Psoas muscle (tissue), 8 donors: ENCODE measurements around the gene GPR78. TPM values are rescaled to one million over a fixed set of nuclear protein-coding genes. Genes with fewer than 3 reads are reported as not detected.

Source experiments
- ATAC-seq, 4 donors: fragments of 200-7000 bp; cut with Tn5 transposase; one replicate each; pipeline ENCODE4 v1.9.1; 2020; ENCODE audit warnings: moderate library complexity in 3 of 4, mild to moderate bottlenecking in 2 of 4
- DNase-seq, 2 donors: peaks; one replicate each; pipeline ENCODE4 v3.0.0-alpha.2; 2020
- H3K27ac ChIP-seq: fragments of 200-600 bp; one replicate; pipeline ENCODE4 v1.8.0; 2022
- H3K27me3 ChIP-seq, 3 donors: fragments of 200-600 bp in 1 of 3; one replicate each; pipeline versions ENCODE4 v1.6.1 to v1.8.0; 2013 to 2022; ENCODE audit warnings: low read length in 2 of 3, mild to moderate bottlenecking in 2 of 3, moderate library complexity in 1 of 3; ENCODE audit not compliant: insufficient read depth in 3 of 3
- H3K36me3 ChIP-seq, 2 donors: fragments of 200-600 bp in 1 of 2; one replicate each; pipeline versions ENCODE4 v1.6.1 to v1.8.0; 2013 to 2022; ENCODE audit warnings: low read depth in 1 of 2, mild to moderate bottlenecking in 1 of 2, moderate library complexity in 1 of 2; ENCODE audit not compliant: insufficient read depth in 1 of 2
- H3K4me1 ChIP-seq: fragments of 200-600 bp; one replicate; pipeline ENCODE4 v1.8.0; 2022
- H3K4me3 ChIP-seq: fragments of 200-600 bp; one replicate; pipeline ENCODE4 v1.8.0; 2022; ENCODE audit warnings: mild to moderate bottlenecking
- H3K9me3 ChIP-seq: fragments of 200-600 bp; one replicate; pipeline ENCODE4 v1.8.0; 2022
- CTCF ChIP-seq: fragments of 200-600 bp; IDR thresholded peaks from one replicate; pipeline ENCODE4 v1.8.0; 2022; ENCODE audit warnings: antibody characterized with exemption
- WGBS, 3 donors: extraction: QIAGEN DNeasy Blood & Tissue Kit; methylation state at CpG; one replicate each; pipeline versions ENCODE4 v1.1.6 to v1.1.7; 2013; 5-methylcytosine and 5-hydroxymethylcytosine counted together
- intact Hi-C, 2 donors: fragments of 100-400 bp; cut with DNase I; formaldehyde crosslinking; loops; one replicate each; pipeline versions ENCODE4 v1.11.0 to v1.14.2; 2022
- polyA plus RNA-seq, 3 donors: library from polyadenylated mRNA; stranded (reverse); fragments of 200-250 nt; gene quantifications; one replicate each; pipeline ENCODE4 v1.2.3, GENCODE V29; 2013
- total RNA-seq, 4 donors: library from RNA; stranded (reverse); fragmentation: NEBNext Ultra II Directional in 2 of 4; extraction: Animal tissue kit (Norgen Biotek cat#: 25700) in 2 of 4; gene quantifications; one replicate each; pipeline versions ENCODE4 v1.2.1 to v1.2.4, GENCODE V29; 2021 to 2023
- donor health status: healthy with polysubstance abuse.
- donor health status: DM: no; HTN: no; CAD: no; lungs with moderate emphysema.
- donor health status: Bipolar disorder and iron deficiency.
- donor health status: healthy.
- donor health status: DM: yes; HTN: yes; CAD: no.
- donor health status: DM: no; HTN: no; CAD: no.
- donor health status: DM: no; HTN: no; CAD: no.
- donor health status: DM: yes; HTN: yes; CAD: no.

Gene GPR78
- total and polyA plus RNA-seq, 7 donors = not detected

DNA sequence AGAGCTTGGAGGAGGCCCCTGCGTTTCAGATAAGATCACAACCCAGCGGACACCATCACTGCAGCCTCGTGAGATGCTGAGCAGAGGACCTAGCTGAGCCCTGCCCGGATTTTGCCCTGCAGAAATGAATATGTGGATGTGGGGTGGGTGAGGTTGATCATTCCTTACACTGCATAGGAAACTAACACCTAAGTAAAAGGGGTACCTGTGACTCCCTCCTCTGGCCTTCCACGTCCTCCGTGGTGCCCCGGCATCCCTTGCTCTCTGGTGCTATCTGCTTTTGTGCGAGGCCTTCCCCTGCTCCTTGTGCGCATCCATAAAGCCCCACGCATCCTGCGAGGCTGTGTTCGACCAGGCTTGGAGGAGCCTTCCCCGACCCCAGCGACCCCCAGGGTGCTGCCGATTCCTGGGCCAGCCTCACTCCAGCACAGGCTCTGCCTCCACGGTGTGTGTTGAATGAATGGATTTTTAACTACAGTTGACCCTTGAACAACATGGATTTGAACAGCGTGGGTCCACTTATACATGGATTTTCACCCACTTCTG, 25.6 kb upstream of the GPR78 start:
- no peak for DNase-seq
- no peak for TF ChIP-seq CTCF

DNA sequence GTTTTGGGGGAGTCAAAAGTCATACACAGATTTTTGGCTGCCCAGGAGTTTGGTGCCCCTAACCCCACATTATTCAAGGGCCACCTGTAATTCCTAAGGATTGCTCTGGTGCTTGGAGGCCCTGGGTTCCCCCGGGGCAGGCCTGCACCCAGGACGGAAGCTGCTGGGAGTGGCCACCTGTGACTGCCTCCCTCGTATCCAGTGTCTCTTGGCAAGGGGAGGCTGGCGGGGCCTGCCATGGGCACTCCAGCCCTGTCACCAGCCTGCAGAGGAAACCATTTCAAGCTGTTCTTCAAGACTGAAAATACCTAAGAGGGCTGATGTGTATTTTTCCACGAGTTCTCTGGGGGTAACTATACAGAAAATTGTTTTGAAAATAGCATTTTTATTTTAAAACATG, 24.5 kb upstream of the GPR78 start:
- 64 to 74% (median 71%) methylated on average over 5 of the region's 5 CpGs for WGBS, 3 donors
- Histone ChIP-seq H3K4me1 (no peaks in the 10 kb centered on the region), H3K27ac (no peak overlapping the region), H3K27me3 (peaks cover 0 to 2% (median 0%) of the 10 kb centered on the region in 3 donors), H3K36me3 (no peaks in the 10 kb centered on the region), H3K9me3 (no peaks in the 10 kb centered on the region), H3K4me3 (no peak overlapping the region)
- no peak for TF ChIP-seq CTCF
- DNase-seq (no peak), ATAC-seq (no peak)
- intact Hi-C loops = no loop called here

More for the DNA sequence above, 25.6 kb upstream of the GPR78 start:
- Histone ChIP-seq H3K9me3 (no peaks in the 10 kb centered on the region), H3K36me3 (no peaks in the 10 kb centered on the region), H3K27ac (no peak overlapping the region), H3K27me3 (peaks cover 0 to 2% (median 0%) of the 10 kb centered on the region in 3 donors), H3K4me1 (no peaks in the 10 kb centered on the region), H3K4me3 (no peak overlapping the region)
- ATAC-seq = no peak
- WGBS, 3 donors = 84 to 88% (median 85%) methylated on average over 16 to 17 of the region's 17 CpGs
- intact Hi-C loops = no loop called here

DNA sequence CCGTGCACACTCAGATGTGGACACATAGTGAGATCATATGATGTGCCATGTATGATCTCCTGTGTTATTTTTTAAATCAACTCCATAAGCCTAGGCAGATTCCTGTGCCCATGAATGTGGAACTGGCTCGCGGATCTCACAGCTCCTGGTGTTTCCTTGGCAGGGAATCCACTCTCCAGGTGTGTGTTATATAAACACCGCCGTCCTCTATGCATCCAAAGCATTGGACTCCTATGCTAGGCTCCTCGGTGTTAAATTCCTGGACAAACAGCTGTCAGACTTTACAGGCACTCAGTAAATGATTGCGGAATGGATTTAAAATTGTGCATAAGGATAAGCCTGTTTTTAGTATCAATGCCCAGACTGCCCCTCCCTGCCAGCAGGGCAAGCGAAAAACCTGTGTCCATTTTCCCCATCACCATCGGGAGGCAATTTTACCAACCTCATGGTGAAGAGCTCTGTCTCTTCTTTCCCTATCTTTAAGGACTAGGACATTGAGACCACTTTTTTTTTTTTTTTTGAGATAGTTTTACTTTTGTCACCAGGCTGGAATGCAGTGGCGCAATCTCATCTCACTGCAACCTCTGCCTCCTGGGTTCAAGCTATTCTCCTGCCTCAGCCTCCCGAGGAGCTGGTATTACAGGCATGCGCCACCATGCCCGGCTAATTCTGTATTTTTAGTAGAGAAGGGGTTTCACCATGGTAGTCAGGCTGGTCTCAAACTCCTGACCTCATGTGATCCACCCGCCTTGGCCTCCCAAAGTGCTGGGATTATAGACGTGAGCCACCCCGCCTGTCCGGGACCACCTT, 23.6 kb upstream of the GPR78 start:
- DNase-seq = no peak
- Histone ChIP-seq H3K9me3 (no peaks in the 10 kb centered on the region), H3K4me1 (no peaks in the 10 kb centered on the region), H3K27ac (no peak overlapping the region), H3K36me3 (no peaks in the 10 kb centered on the region), H3K4me3 (no peak overlapping the region), H3K27me3 (peaks cover 0 to 2% (median 0%) of the 10 kb centered on the region in 3 donors)
- TF ChIP-seq CTCF = no peak
- intact Hi-C loops = no loop called here
- 65 to 76% (median 73%) methylated on average over 17 of the region's 17 CpGs for WGBS, 3 donors
- ATAC-seq = no peak

DNA sequence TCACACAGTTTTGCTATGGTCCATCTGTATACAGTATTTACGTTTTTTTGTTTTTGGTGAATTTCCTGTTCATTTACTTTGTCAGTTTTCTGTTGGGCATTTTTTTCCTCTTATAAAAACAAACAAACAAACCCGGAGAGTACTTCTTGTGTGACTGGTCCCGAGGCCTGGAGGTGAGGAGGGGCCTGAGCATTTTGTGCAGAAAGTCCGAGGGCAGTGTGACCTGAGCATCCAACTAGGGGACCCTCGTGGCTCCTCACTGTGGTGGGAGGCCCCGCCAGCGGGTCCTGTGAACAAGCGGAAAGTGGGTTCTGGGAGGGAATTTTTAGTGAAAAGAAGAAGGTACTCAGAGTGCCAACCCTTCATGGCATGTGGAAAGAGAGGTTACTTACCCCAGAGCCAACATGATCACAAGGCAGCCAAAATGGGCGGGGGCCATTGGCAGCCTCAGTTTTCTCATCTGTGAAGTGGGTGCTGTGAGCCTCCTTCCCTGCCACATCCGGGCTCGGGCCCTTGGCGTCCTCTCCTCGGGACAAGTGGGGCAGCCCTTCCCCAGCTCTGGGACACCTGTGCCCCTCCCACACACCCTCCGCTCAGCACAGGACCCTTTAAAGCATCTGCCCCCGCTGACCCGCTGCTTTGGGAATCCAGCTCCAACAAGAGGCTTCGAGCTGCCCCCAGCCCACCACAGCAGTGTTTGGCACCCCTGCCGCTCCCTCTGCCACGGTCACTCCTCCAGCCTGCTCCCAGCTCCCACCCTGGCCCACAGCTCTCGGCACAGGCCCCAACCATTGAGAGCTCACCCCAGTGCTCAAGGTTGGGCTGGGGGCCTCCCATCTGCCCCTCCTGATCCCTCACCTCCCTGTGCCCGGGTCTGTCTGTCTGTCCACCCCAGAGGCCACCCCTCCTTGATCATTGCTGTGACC, 22.8 kb upstream of the GPR78 start:
- H3K4me1 ChIP-seq = no peaks in the 10 kb centered on the region
- DNase-seq = no peak
- ATAC-seq = no peak
- intact Hi-C loops = no loop called here
- H3K27ac ChIP-seq = no peak overlapping the region
- no peaks in the 10 kb centered on the region for H3K36me3 ChIP-seq
- no peaks in the 10 kb centered on the region for H3K27me3 ChIP-seq
- no peak for TF ChIP-seq CTCF
- no peaks in the 10 kb centered on the region for H3K9me3 ChIP-seq
- no peak overlapping the region for H3K4me3 ChIP-seq
- 83% methylated on average over 21 of the region's 21 CpGs for WGBS, 3 donors
